AG08396 (cell line): ENCODE results near the gene MYH7B.

ENCODE experiments used
- DNase-seq: peaks from one replicate; pipeline ENCODE4 v3.0.0; 2012; ENCODE audit warnings: low spot score, mixed read lengths

MYH7B gene

GRCh38 chr20:35004749-35005462 is 49.2 kb downstream of the MYH7B start:
- no peak for DNase-seq
